Smooth muscle cell (in vitro differentiated cells): Measurements from ENCODE around the gene OR6B1. TPM values are rescaled to one million over a fixed set of nuclear protein-coding genes. Genes with fewer than 3 reads are reported as not detected.

ENCODE experiments used
- DNase-seq: peaks from one replicate; lab custom pipeline; 2025; ENCODE audit not compliant: unreplicated experiment; lab: John Stamatoyannopoulos, UW
- H2AFZ ChIP-seq: fragments of 200-600 bp; sonication (generic); 2 replicates; pipeline ENCODE4 v1.6.0; 2016; ENCODE audit warnings: antibody characterized with exemption, low read depth, mild to moderate bottlenecking
- H3F3A ChIP-seq: fragments of 200-600 bp; sonication (generic); 2 replicates; pipeline ENCODE4 v1.6.0; 2017; ENCODE audit warnings: antibody characterized with exemption, low read depth
- H3K27ac ChIP-seq: fragments of 200-600 bp; sonication (generic); 2 replicates; pipeline ENCODE4 v1.5.1; 2016; ENCODE audit warnings: low read depth, mild to moderate bottlenecking
- H3K27me3 ChIP-seq: fragments of 200-600 bp; sonication (generic); 2 replicates; pipeline ENCODE4 v1.6.1; 2016; ENCODE audit warnings: low read depth, mild to moderate bottlenecking
- H3K36me3 ChIP-seq: fragments of 200-600 bp; sonication (generic); 2 replicates; pipeline ENCODE4 v1.5.1; 2016; ENCODE audit warnings: low read depth
- H3K4me1 ChIP-seq: fragments of 200-600 bp; sonication (generic); 2 replicates; pipeline ENCODE4 v1.5.1; 2016; ENCODE audit warnings: low read depth
- H3K4me2 ChIP-seq: fragments of 200-600 bp; sonication (generic); 2 replicates; pipeline ENCODE4 v1.6.0; 2016; ENCODE audit warnings: mild to moderate bottlenecking
- H3K4me3 ChIP-seq: fragments of 200-600 bp; sonication (generic); 2 replicates; pipeline ENCODE4 v1.5.1; 2016; ENCODE audit warnings: mild to moderate bottlenecking
- H3K79me2 ChIP-seq: fragments of 200-600 bp; sonication (generic); 2 replicates; pipeline ENCODE4 v1.6.0; 2016; ENCODE audit warnings: low read depth, mild to moderate bottlenecking
- H3K9ac ChIP-seq: fragments of 200-600 bp; sonication (generic); 2 replicates; pipeline ENCODE4 v1.6.0; 2016; ENCODE audit warnings: low read depth
- H3K9me3 ChIP-seq: fragments of 200-600 bp; sonication (generic); replicated peaks from 2 replicates; pipeline ENCODE4 v1.5.1; 2016; ENCODE audit warnings: low read depth
- H4K20me1 ChIP-seq: fragments of 200-600 bp; sonication (generic); 2 replicates; pipeline ENCODE4 v1.6.0; 2016; ENCODE audit warnings: low read depth
- WGBS: methylation state at CpG from one replicate; pipeline ENCODE4 v1.1.7; 2016; ENCODE audit warnings: low lambda C conversion rate; 5-methylcytosine and 5-hydroxymethylcytosine counted together
- polyA plus RNA-seq: library from polyadenylated mRNA; unstranded; fragments of >200 nt; fragmentation: Nextera tagmentation; extraction: Ambion mirVana; gene quantifications from 2 replicates; pipeline ENCODE4 v1.2.1, GENCODE V29; 2016
- total RNA-seq: library from RNA; depleted of rRNA; stranded (reverse); fragments of >200 nt; gene quantifications from 2 replicates; pipeline ENCODE4 v1.2.3, GENCODE V29; 2014
- TF ChIP-seq, protein P1 (sequence below): fragments of 200-600 bp; sonication (generic); IDR thresholded peaks from 2 replicates; pipeline ENCODE4 v1.5.1; 2017; ENCODE audit warnings: borderline replicate concordance, mild to moderate bottlenecking, antibody characterized with exemption; ENCODE audit not compliant: insufficient read depth, poor library complexity, severe bottlenecking

Gene OR6B1
- total and polyA plus RNA-seq, 2 experiments from 2014 or later: not detected

DNA sequence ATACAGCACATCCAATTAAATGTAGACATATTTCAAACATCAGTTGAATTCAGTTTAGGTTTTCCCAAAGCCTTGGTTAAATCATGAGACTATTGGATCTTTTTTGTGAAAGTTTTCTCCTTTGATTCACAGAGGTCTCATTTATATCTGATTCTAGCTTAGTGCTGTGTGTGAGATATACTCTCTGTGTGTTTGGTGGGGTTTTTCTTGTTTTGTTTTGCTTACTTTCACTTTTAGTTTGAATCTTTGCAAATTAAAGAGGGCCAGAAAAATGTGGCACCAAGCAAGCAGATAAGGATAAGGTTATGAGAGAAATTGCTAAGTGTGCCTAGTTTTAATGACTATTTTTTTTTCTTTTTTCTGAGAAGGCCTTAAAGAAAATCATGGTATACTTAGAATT lies 12.6 kb upstream of the OR6B1 start:
- H3K79me2 ChIP-seq: no peaks in the 10 kb centered on the region
- no peaks in the 10 kb centered on the region for H3K4me1 ChIP-seq
- H3K27ac ChIP-seq: no peak overlapping the region
- H3K4me2 ChIP-seq: no peak overlapping the region
- H3K9me3 ChIP-seq: peaks cover 5% of the 10 kb centered on the region
- TF ChIP-seq, protein P1, sequence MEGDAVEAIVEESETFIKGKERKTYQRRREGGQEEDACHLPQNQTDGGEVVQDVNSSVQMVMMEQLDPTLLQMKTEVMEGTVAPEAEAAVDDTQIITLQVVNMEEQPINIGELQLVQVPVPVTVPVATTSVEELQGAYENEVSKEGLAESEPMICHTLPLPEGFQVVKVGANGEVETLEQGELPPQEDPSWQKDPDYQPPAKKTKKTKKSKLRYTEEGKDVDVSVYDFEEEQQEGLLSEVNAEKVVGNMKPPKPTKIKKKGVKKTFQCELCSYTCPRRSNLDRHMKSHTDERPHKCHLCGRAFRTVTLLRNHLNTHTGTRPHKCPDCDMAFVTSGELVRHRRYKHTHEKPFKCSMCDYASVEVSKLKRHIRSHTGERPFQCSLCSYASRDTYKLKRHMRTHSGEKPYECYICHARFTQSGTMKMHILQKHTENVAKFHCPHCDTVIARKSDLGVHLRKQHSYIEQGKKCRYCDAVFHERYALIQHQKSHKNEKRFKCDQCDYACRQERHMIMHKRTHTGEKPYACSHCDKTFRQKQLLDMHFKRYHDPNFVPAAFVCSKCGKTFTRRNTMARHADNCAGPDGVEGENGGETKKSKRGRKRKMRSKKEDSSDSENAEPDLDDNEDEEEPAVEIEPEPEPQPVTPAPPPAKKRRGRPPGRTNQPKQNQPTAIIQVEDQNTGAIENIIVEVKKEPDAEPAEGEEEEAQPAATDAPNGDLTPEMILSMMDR: no peak
- no peaks in the 10 kb centered on the region for H3K27me3 ChIP-seq
- H3K4me3 ChIP-seq: no peak overlapping the region
- H3K36me3 ChIP-seq: no peaks in the 10 kb centered on the region
- no peak overlapping the region for H3K9ac ChIP-seq
- H3F3A ChIP-seq: no peaks in the 10 kb centered on the region
- H4K20me1 ChIP-seq: no peaks in the 10 kb centered on the region
- peak overlapping the region; percentile 41 for H2AFZ ChIP-seq
- DNase-seq: no peak

DNA sequence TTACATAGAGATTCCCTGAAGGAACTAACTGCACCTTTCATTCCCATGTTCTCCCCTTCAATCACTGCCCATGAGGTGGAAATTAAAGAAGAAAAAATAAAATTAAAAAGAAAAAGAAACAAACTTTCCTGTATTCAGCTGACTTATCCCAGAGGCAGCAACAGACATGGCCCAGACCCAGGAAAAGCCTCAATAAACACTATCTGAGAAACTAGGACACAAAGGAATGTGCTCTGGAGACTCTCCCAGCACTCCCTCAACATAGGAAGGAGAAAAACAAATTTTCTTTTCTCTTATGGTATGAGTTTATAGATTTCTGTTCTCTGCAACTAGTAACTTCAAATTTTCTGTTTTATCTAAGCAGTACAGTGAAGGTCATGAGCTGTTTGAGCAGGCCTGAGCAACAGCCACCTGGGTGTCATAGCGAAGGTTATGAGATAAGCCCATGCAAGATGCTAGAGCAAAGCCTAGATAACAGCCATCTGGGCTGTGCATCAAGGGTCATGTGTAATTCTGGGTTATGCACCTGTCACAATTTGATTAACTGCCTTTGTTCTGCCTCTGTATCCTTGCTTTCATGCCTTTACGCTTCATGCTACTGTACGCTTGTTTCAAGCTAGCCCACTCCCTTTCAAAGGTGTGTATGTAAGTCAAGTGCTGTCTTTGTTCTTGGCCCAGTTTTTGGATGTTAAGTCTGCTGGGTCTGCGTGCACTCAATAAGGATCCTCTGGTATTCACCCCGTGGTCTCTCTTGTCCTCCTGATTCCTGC lies 11.0 kb upstream of the OR6B1 start:
- H2AFZ ChIP-seq: no peak overlapping the region
- TF ChIP-seq, protein P1: no peak
- no peak overlapping the region for H3K4me2 ChIP-seq
- 93% methylated on average over 5 of the region's 5 CpGs for WGBS
- no peak overlapping the region for H3K9ac ChIP-seq
- no peaks in the 10 kb centered on the region for H3K27me3 ChIP-seq
- H4K20me1 ChIP-seq: no peaks in the 10 kb centered on the region
- peaks cover 5% of the 10 kb centered on the region for H3K9me3 ChIP-seq
- DNase-seq: no peak
- H3K27ac ChIP-seq: no peak overlapping the region
- no peak overlapping the region for H3K4me3 ChIP-seq
- H3K4me1 ChIP-seq: no peaks in the 10 kb centered on the region
- no peaks in the 10 kb centered on the region for H3F3A ChIP-seq
- no peaks in the 10 kb centered on the region for H3K79me2 ChIP-seq
- no peaks in the 10 kb centered on the region for H3K36me3 ChIP-seq

DNA sequence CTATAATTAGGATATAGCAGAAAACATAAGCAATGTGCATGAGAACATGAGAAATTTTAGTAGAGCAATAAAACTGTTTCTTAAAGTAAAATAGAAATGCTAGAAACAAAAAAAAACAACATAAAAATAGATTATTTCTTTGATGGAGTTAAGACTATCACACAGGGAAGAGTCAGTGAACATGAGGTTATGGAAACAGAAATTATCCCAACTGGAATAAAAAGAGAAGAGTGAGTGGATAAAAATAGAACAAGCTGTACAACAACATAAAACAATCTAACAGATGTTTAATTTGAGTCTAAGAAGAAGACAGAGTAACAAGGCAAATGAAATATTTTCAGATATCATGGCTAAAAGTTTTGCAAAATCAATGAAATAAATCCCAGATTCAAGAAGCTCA lies 7.5 kb upstream of the OR6B1 start:
- Histone ChIP-seq H3K36me3 (no peaks in the 10 kb centered on the region), H3F3A (no peaks in the 10 kb centered on the region), H3K9me3 (peaks cover 5% of the 10 kb centered on the region), H2AFZ (no peak overlapping the region), H4K20me1 (no peaks in the 10 kb centered on the region), H3K9ac (no peak overlapping the region), H3K27ac (no peak overlapping the region), H3K4me2 (no peak overlapping the region), H3K79me2 (no peaks in the 10 kb centered on the region), H3K4me3 (no peak overlapping the region), H3K27me3 (no peaks in the 10 kb centered on the region), H3K4me1 (no peaks in the 10 kb centered on the region)
- TF ChIP-seq, protein P1: no peak
- no peak for DNase-seq

DNA sequence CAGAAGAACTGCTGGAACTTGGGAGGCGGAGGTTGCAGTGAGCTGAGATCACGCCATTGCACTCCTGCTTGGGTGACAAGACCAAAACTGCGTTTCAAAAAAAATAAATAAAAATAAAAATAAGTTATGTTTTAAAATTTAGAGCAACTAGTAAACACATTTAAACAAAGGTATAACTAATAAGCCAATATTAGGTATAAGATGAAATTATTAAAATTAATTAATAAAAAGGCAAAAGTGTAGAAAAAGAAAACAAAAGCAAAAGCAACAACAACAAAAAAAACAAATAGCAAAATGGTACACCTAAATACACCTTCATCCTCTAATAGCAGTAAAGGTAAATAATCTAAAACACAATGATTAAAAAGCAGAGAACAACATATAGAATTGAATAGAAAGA lies 6.2 kb upstream of the OR6B1 start:
- Histone ChIP-seq H2AFZ (no peak overlapping the region), H3K79me2 (no peaks in the 10 kb centered on the region), H3K36me3 (no peaks in the 10 kb centered on the region), H3K27ac (no peak overlapping the region), H3K4me2 (no peak overlapping the region), H3F3A (no peaks in the 10 kb centered on the region), H3K9me3 (peaks cover 5% of the 10 kb centered on the region), H3K4me3 (no peak overlapping the region), H3K27me3 (no peaks in the 10 kb centered on the region), H4K20me1 (no peaks in the 10 kb centered on the region), H3K4me1 (no peaks in the 10 kb centered on the region), H3K9ac (no peak overlapping the region)
- TF ChIP-seq, protein P1: no peak
- WGBS: 93% methylated on average over 3 of the region's 3 CpGs
- no peak for DNase-seq
